GM18870 (cell line): ENCODE data around the gene MLXIPL.
"Not testable (repeated sequence)": the region's sequence is repeated elsewhere in the genome, so short reads cannot be mapped to it uniquely, and the experiment has no call there.

Source experiments
- ATAC-seq: cut with Tn5 transposase; IDR thresholded peaks from one replicate; pipeline ENCODE4 v1.9.1; 2021; ENCODE audit warnings: moderate library complexity; ENCODE audit not compliant: unreplicated experiment

MLXIPL gene

DNA sequence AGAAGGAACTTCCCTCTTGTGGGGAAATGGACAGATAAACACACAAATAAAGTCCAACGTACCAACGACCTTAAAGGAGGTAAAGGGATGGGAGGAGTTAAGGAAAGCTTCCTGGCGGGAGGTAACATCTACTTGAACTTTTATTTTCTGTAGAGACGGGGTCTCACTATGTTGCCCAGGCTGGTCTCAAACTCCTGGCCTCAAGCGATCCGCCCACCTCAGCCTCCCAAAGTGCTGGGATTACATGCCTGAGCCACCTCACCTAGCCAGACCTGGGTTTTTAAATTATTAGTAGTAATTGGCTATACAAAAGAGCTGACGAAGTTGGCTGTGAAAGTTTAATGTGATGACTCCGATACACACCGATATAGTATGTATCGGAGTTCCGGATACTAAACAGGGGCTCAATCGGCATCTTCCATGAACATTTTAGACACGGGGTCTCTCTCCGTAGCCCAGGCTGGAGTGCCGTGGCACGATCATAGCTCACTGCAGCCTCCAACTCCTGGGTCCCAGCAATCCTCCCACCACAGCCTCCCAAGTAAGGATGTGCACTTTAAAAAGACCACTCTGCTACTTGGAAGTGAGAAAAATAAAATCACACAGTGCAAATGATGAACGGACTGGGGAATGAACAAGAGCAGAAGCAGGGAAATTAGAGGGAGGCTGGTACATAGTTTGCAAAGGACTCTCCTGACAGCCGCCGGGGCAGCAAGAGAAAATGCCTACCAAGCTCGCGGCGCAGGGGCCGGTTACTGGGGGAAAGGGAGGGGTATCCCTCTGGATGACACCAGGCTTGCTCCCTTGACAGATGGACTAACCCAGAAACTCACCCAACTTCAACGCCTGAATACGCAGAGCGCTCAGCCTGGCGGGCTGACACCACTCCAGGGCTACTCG lies 67.9 kb downstream of the MLXIPL start:
- no peak for ATAC-seq

- ATAC-seq, result no peak
Measured at GRCh38 chr7:73555411-73555982, 68.8 kb downstream of the MLXIPL start.

DNA sequence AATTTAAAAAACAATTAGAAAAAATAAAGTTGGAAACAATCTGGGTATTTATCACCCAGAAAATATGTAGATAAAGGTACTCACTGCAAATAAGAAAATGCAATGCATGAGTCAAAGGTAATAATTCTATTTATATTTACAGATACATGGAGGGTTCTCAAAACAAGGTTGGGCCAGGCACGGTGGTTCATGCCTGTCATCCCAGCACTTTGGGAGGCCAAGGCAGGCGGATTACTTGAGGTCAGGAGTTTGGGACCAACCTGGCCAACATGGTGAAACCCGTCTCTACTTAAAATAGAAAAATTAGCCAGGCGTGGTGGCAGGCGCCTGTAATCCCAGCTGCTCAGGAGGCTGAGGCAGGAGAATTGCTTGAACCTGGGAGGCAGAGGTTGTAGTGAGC lies 74.2 kb downstream of the MLXIPL start:
- ATAC-seq, result not testable (repeated sequence)

GRCh38 chr7:73549176-73549575 lies 75.1 kb downstream of the MLXIPL start:
- no peak for ATAC-seq

GRCh38 chr7:73547841-73548240 lies 76.5 kb downstream of the MLXIPL start:
- ATAC-seq, result no peak

DNA sequence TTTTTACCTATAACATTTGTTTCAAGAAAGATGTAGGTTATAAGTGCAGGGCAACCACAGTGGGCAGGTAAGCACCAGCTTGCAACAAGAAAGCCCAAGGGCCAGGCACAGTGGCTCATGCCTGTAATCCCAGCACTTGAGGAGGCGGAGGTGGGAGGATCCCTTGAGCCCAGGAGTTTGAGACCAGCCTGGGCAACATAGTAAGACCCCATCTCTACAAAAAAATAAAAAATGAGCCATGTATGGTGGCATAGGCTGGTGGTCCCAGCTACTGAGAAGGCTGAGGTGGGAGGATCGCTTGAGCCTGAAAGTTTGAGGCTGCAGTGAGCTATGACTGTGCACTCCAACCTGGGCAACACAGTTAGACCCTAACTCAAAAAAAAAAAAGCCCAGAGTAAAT lies 79.6 kb downstream of the MLXIPL start:
- no peak for ATAC-seq
